ENCODE measurements around the gene TCP11L2. TPM values are rescaled to one million over a fixed set of nuclear protein-coding genes. Genes with fewer than 3 reads are reported as not detected.

The TCP11L2 gene
- total and polyA plus RNA-seq, 2 of the 4 experiments (the other 2 are of a cell fraction) = 7.3 to 32.8 TPM

DNA sequence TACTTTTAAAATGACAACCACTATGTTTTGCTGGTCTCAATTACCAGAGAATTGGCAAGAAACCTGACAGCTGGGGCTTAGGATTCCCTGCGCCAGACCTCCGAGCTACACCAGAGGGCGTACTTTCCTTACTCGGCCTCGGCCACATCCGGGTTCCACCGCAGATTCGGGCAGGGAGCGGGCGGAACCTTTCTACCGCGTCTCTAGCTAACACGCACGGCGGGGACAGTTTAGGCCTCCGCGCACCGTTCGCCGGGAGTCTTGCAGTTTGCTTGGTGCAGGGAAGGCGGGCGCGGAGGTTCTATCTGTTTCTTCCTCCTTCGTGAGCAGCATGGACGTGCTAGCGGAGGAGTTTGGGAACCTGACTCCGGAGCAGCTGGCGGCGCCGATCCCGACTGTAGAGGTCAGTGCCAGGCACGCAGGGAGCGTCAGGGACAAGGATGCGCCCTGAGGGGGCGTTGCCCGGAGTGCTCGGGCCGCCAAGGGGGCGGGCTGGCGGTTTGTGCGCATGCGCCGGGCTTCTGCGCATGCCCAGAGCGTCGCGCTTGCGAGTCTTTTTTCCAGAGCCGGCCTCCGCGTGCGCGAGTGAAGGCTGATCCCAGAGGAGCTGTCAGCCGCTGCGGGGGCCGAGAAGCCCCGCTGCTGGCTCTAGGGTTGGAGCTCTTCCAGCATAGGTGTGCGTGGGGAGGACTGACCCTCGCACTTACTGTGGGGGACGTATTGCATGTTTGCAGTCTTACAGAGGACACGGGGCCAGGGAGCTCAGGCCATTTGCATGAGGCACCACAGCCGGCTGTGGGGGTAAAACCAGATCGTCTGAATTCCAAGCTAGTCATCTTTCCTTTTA, 55.2 kb downstream of the TCP11L2 start, which contains the start of gene POLR3B:
Gene POLR3B, plus strand, starts transcription at position 200 of the 847 bp plus-strand sequence. Its CDS starts 132 bp downstream, at position 332.
- Histone ChIP-seq H3K56ac (ENCODE audit: extremely low read depth, insufficient read depth, low read length) (peak within 1 kb of the TSS; percentile 84), H3K36me3 (ENCODE audit: control insufficient read depth, insufficient read depth, low read length) (no peaks in the 10 kb centered on the region), H3K14ac (replicated peaks; ENCODE audit: low read depth, low read length) (peak within 1 kb of the TSS; percentile 93), H3K9ac (ENCODE audit: low read depth, low read length) (peak within 1 kb of the TSS; percentile 85), H3K4me3 (ENCODE audit: insufficient read depth, low read depth, low read length) (peak within 1 kb of the TSS; percentile 71), H4K91ac (ENCODE audit: insufficient read depth, low read depth, low read length) (peak within 1 kb of the TSS; percentile 92), H2BK5ac (ENCODE audit: low read depth, low read length, poor library complexity, severe bottlenecking) (peak within 1 kb of the TSS; percentile 97), H3K9me1 (ENCODE audit: insufficient read depth, low read length) (peaks cover 4% of the 10 kb centered on the region; the same call in 1 of the 2 replicates), H4K5ac (ENCODE audit: low read depth, low read length) (peak within 1 kb of the TSS; percentile 92), H2AK5ac (ENCODE audit: low read depth, low read length) (peak within 1 kb of the TSS; percentile 66), H3K27ac (ENCODE audit: insufficient read depth, low read length) (peak within 1 kb of the TSS; percentile 91), H3K4me2 (ENCODE audit: low read depth, low read length) (peak within 1 kb of the TSS; percentile 87), H2BK20ac (ENCODE audit: low read depth, low read length) (peak within 1 kb of the TSS; percentile 40; the same call in 1 of the 2 replicates), H4K8ac (ENCODE audit: low read depth in 2 of 2, low read length in 2 of 2) (peak within 1 kb of the TSS; percentile 66 to 98), H2BK15ac (ENCODE audit: low read depth, low read length) (peak within 1 kb of the TSS; percentile 83; the same call in 2 of the 3 replicates), H2AFZ (replicated peaks; ENCODE audit: low read length, poor library complexity) (peak within 1 kb of the TSS; percentile 100), H3K23ac (ENCODE audit: low read depth, low read length) (peak within 1 kb of the TSS; percentile 87), H3K9me3 (ENCODE audit: control insufficient read depth, insufficient read depth, low read length) (no peaks in the 10 kb centered on the region), H3K79me1 (ENCODE audit: low read depth in 1 of 2, low read length in 2 of 2) (peaks cover 21 to 37% of the 10 kb centered on the region in 2 experiments), H3K18ac (ENCODE audit: low read depth, low read length) (peak within 1 kb of the TSS; percentile 85), H3K27me3 (ENCODE audit: control insufficient read depth, insufficient read depth, low read length) (no peaks in the 10 kb centered on the region), H2BK120ac (ENCODE audit: low read depth, low read length) (peak within 1 kb of the TSS; percentile 83), H3K4me1 (ENCODE audit: control insufficient read depth, insufficient read depth, low read length) (peaks cover 3% of the 10 kb centered on the region; the same call in 1 of the 2 replicates), H3K4ac (ENCODE audit: low read depth, low read length) (peak within 1 kb of the TSS; percentile 95), H4K20me1 (ENCODE audit: insufficient read depth, low read length) (no peaks in the 10 kb centered on the region), H2AK9ac (replicated peaks; ENCODE audit: low read depth, low read length, poor library complexity) (peak within 1 kb of the TSS; percentile 99)
- WGBS, 2 experiments (ENCODE audit: extremely low coverage in 2 of 2, insufficient read length in 1 of 2) = 1% methylated on average over 39 of the region's 63 CpGs; no CpG with 5 or more reads in 1 of the 2 experiments
- dilution Hi-C loops (cut with HindIII; ENCODE audit: low sequenced_read_pairs, unreplicated experiment) = no loop called here
- TF ChIP-seq MAFK (IDR thresholded peaks at IDR 0.05; ENCODE audit: low read depth, low read length) (no peak), CEBPB (IDR thresholded peaks at IDR 0.05; ENCODE audit: low read depth, low read length) (no peak), RAD21 (IDR thresholded peaks at IDR 0.05; ENCODE audit: low read length) (peak; percentile 73), FOS (IDR thresholded peaks at IDR 0.05; ENCODE audit: low read depth, low read length) (0 out of 2 replicates have a peak, but pooled peaks have one; percentile 3), MAZ (IDR thresholded peaks at IDR 0.05; ENCODE audit: borderline replicate concordance, low read depth, low read length) (peak; percentile 76; the same call in 1 of the 2 replicates), RFX5 (IDR thresholded peaks at IDR 0.05; ENCODE audit: low read depth, low read length) (0 out of 2 replicates have a peak, but pooled peaks have one; percentile 6), POLR2A (IDR thresholded peaks at IDR 0.05; ENCODE audit: low read depth, low read length) (peak; percentile 59), CHD1 (IDR thresholded peaks at IDR 0.05; ENCODE audit: low read depth, low read length) (no peak), NFE2L2 (IDR thresholded peaks at IDR 0.05; ENCODE audit: low read depth, low read length) (no peak), SMC3 (IDR thresholded peaks at IDR 0.05; ENCODE audit: low read depth, low read length) (peak; percentile 78), RCOR1 (IDR thresholded peaks at IDR 0.05; ENCODE audit: insufficient replicate concordance, low read length) (no peak), MXI1 (IDR thresholded peaks at IDR 0.05; ENCODE audit: borderline replicate concordance, low read depth, low read length) (peak; percentile 80)
- TF ChIP-seq, protein P1, sequence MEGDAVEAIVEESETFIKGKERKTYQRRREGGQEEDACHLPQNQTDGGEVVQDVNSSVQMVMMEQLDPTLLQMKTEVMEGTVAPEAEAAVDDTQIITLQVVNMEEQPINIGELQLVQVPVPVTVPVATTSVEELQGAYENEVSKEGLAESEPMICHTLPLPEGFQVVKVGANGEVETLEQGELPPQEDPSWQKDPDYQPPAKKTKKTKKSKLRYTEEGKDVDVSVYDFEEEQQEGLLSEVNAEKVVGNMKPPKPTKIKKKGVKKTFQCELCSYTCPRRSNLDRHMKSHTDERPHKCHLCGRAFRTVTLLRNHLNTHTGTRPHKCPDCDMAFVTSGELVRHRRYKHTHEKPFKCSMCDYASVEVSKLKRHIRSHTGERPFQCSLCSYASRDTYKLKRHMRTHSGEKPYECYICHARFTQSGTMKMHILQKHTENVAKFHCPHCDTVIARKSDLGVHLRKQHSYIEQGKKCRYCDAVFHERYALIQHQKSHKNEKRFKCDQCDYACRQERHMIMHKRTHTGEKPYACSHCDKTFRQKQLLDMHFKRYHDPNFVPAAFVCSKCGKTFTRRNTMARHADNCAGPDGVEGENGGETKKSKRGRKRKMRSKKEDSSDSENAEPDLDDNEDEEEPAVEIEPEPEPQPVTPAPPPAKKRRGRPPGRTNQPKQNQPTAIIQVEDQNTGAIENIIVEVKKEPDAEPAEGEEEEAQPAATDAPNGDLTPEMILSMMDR (conservative IDR thresholded peaks at IDR 0.05; ENCODE audit: low read depth, low read length) = peak; percentile 94
- no TSS peak for BruUV-seq (replicated peaks)
- intact Hi-C loops (cut with micrococcal nuclease) = loop anchor here (1.0 to 10.0 kb wide), 7 partner anchors 109 to 933 kb away; partner anchors contain the start of genes CKAP4 and RIC8B
- peak; percentile 96 for DNase-seq
- POLR2A ChIA-PET (ENCODE audit: unreplicated experiment) = interaction anchor here (0.6 to 1.4 kb wide), 4 partner anchors 11 to 185 kb away, joined by 3 read pairs; no protein-coding TSS in a partner anchor
- CTCF ChIA-PET = interaction anchor here (0.6 to 2.4 kb wide), 14 partner anchors 10 to 562 kb away, joined by 3 to 12 read pairs (median 3); no protein-coding TSS in a partner anchor
- peak; percentile 90 for ATAC-seq (ENCODE audit: low read depth)
- in situ Hi-C loops (cut with MboI; ENCODE audit: low sequenced_read_pairs) = loop anchor here (25.0 kb wide), 1 partner anchor 945 kb away; no protein-coding TSS in a partner anchor

Measured in IMR-90 (cell line).